ENCODE results near the gene SRRM1.
"Not testable (repeated sequence)": the region's sequence is repeated elsewhere in the genome, so short reads cannot be mapped to it uniquely, and the experiment has no call there.

Gene SRRM1

GRCh38 chr1:24696041-24696755 lies 53.1 kb downstream of the SRRM1 start:
- no peak for DNase-seq

- DNase-seq, result no peak
Measured at GRCh38 chr1:24696756-24697330, 53.7 kb downstream of the SRRM1 start.

- DNase-seq, result not testable (repeated sequence)
Measured at GRCh38 chr1:24697453-24698001, 54.4 kb downstream of the SRRM1 start.

GRCh38 chr1:24698326-24698725 lies 55.2 kb downstream of the SRRM1 start:
- not testable (repeated sequence) for DNase-seq

- no peak for DNase-seq
Measured at GRCh38 chr1:24699628-24700027, 56.5 kb downstream of the SRRM1 start.

- DNase-seq, result no peak
Measured at GRCh38 chr1:24702511-24703293, 59.6 kb downstream of the SRRM1 start.

GRCh38 chr1:24704411-24705259 lies 61.5 kb downstream of the SRRM1 start:
- DNase-seq, result no peak

- peak; percentile 25 for DNase-seq
Measured at GRCh38 chr1:24705260-24706073, 62.4 kb downstream of the SRRM1 start.

GRCh38 chr1:24706074-24706389 lies 62.9 kb downstream of the SRRM1 start:
- not testable (repeated sequence) for DNase-seq

- DNase-seq, result no peak
Measured at GRCh38 chr1:24707687-24708086, 64.6 kb downstream of the SRRM1 start.

- DNase-seq, result no peak
Measured at GRCh38 chr1:24708938-24709337, 65.8 kb downstream of the SRRM1 start.

GRCh38 chr1:24709791-24710441 lies 66.8 kb downstream of the SRRM1 start:
- no peak for DNase-seq

GRCh38 chr1:24711329-24711728 lies 68.2 kb downstream of the SRRM1 start:
- no peak for DNase-seq

- DNase-seq, result no peak
Measured at GRCh38 chr1:24713176-24713575, 70.1 kb downstream of the SRRM1 start.

GRCh38 chr1:24713736-24714135 lies 70.6 kb downstream of the SRRM1 start:
- no peak for DNase-seq

GRCh38 chr1:24714859-24715520 lies 71.9 kb downstream of the SRRM1 start:
- DNase-seq, result no peak

- no peak for DNase-seq
Measured at GRCh38 chr1:24715658-24716057, 72.6 kb downstream of the SRRM1 start.

- DNase-seq, result no peak
Measured at GRCh38 chr1:24717887-24718650, 75.0 kb downstream of the SRRM1 start.

GRCh38 chr1:24720152-24720551 lies 77.0 kb downstream of the SRRM1 start:
- DNase-seq, result no peak

- DNase-seq, result no peak
Measured at GRCh38 chr1:24721533-24721932, 78.4 kb downstream of the SRRM1 start.
